GM23338 (cell line): ENCODE results near the gene CDKAL1. TPM values are rescaled to one million over a fixed set of nuclear protein-coding genes. Genes with fewer than 3 reads are reported as not detected.

Experiments used
- ATAC-seq: fragments of 200-7000 bp; cut with Tn5 transposase; 3 replicates; pipeline ENCODE4 v1.9.1; 2020
- DNase-seq: peaks from one replicate; pipeline ENCODE4 v3.0.0-alpha.2; 2015; ENCODE audit warnings: low spot score
- H2AFZ ChIP-seq: fragments of 200-600 bp; sonication (generic); 2 replicates; pipeline ENCODE4 v1.8.0; 2016; ENCODE audit warnings: antibody characterized with exemption, mild to moderate bottlenecking, moderate library complexity
- H3F3A ChIP-seq: fragments of 200-600 bp; sonication (generic); replicated peaks from 2 replicates; pipeline ENCODE4 v1.8.0; 2017; ENCODE audit warnings: antibody characterized with exemption, mixed run types, low read depth
- H3K27ac ChIP-seq: fragments of 200-600 bp; sonication (generic); 2 replicates; pipeline ENCODE4 v1.6.1; 2016; ENCODE audit warnings: low read depth
- H3K27me3 ChIP-seq: fragments of 200-600 bp; sonication (generic); 2 replicates; pipeline ENCODE4 v1.8.0; 2016; ENCODE audit warnings: mild to moderate bottlenecking, mixed run types, moderate library complexity; ENCODE audit not compliant: insufficient read depth
- H3K36me3 ChIP-seq: fragments of 200-600 bp; sonication (generic); 2 replicates; pipeline ENCODE4 v1.8.0; 2016; ENCODE audit warnings: mild to moderate bottlenecking; ENCODE audit not compliant: insufficient read depth
- H3K4me1 ChIP-seq: fragments of 200-600 bp; sonication (generic); 2 replicates; pipeline ENCODE4 v1.8.0; 2016; ENCODE audit warnings: mild to moderate bottlenecking, moderate library complexity; ENCODE audit not compliant: insufficient read depth
- H3K4me2 ChIP-seq: fragments of 200-600 bp; sonication (generic); 2 replicates; pipeline ENCODE4 v1.7.1; 2017; ENCODE audit warnings: mixed run types
- H3K4me3 ChIP-seq: fragments of 200-600 bp; sonication (generic); 2 replicates; pipeline ENCODE4 v1.6.1; 2016; ENCODE audit warnings: mixed run types
- H3K79me2 ChIP-seq: fragments of 200-600 bp; sonication (generic); replicated peaks from 2 replicates; pipeline ENCODE4 v1.8.0; 2017; ENCODE audit warnings: mild to moderate bottlenecking; ENCODE audit not compliant: insufficient read depth
- H3K9me2 ChIP-seq: fragments of 200-600 bp; sonication (generic); 2 replicates; pipeline ENCODE4 v1.8.0; 2017; ENCODE audit not compliant: insufficient read depth
- H4K20me1 ChIP-seq: fragments of 200-600 bp; sonication (generic); replicated peaks from 2 replicates; pipeline ENCODE4 v1.8.0; 2017; ENCODE audit warnings: mild to moderate bottlenecking; ENCODE audit not compliant: insufficient read depth
- H3K27ac Mint-ChIP-seq: 2 replicates; pipeline ENCODE4 v1.8.0; 2020; ENCODE audit warnings: inconsistent platforms, mild to moderate bottlenecking, moderate library complexity, mixed read lengths
- H3K27me3 Mint-ChIP-seq: 3 replicates; pipeline ENCODE4 v1.8.0; 2022; ENCODE audit warnings: low read depth, mild to moderate bottlenecking, moderate library complexity, mixed read lengths, inconsistent platforms; ENCODE audit not compliant: insufficient read depth, poor library complexity
- H3K36me3 Mint-ChIP-seq: 3 replicates; pipeline ENCODE4 v1.8.0; 2021; ENCODE audit warnings: low read depth, mild to moderate bottlenecking, inconsistent platforms, moderate library complexity, mixed read lengths
- H3K4me1 Mint-ChIP-seq: 3 replicates; pipeline ENCODE4 v1.8.0; 2020; ENCODE audit warnings: mild to moderate bottlenecking, inconsistent platforms, mixed read lengths
- H3K4me3 Mint-ChIP-seq: 3 replicates; pipeline ENCODE4 v1.8.0; 2021; ENCODE audit warnings: moderate library complexity, mild to moderate bottlenecking, inconsistent platforms, mixed read lengths
- H3K9me3 Mint-ChIP-seq: 3 replicates; pipeline ENCODE4 v1.8.0; 2020; ENCODE audit warnings: moderate library complexity, mild to moderate bottlenecking, inconsistent platforms, mixed read lengths
- EZH2 ChIP-seq: fragments of 200-600 bp; sonication (generic); IDR thresholded peaks from one replicate; pipeline ENCODE4 v1.8.0; 2017; ENCODE audit warnings: antibody characterized with exemption, mild to moderate bottlenecking, low read depth; ENCODE audit not compliant: unreplicated experiment
- EZH2phosphoT487 ChIP-seq: fragments of 200-600 bp; sonication (generic); IDR thresholded peaks from one replicate; pipeline ENCODE4 v1.8.1; 2018; ENCODE audit warnings: antibody characterized with exemption; ENCODE audit not compliant: unreplicated experiment
- JUNB ChIP-seq: IDR thresholded peaks from one replicate; pipeline ENCODE4 v1.6.1; 2016; ENCODE audit warnings: antibody characterized with exemption; ENCODE audit not compliant: unreplicated experiment
- NANOG ChIP-seq: IDR thresholded peaks from 2 replicates; pipeline ENCODE4 v1.6.1; 2016; ENCODE audit warnings: antibody characterized with exemption, borderline replicate concordance
- POLR2AphosphoS5 ChIP-seq: IDR thresholded peaks from 2 replicates; pipeline ENCODE4 v1.6.1; 2016; ENCODE audit warnings: antibody characterized with exemption, low read depth
- STAT1 ChIP-seq: IDR thresholded peaks from one replicate; pipeline ENCODE4 v1.6.1; 2016; ENCODE audit warnings: antibody characterized with exemption; ENCODE audit not compliant: unreplicated experiment
- ZNF114 ChIP-seq: fragments of 250-450 bp; sonication (Bioruptor Pico); IDR thresholded peaks from 2 replicates; pipeline ENCODE4 v1.5.0; 2020; ENCODE audit warnings: mild to moderate bottlenecking, moderate library complexity
- polyA plus RNA-seq: library from polyadenylated mRNA; unstranded; fragments of >200 nt; fragmentation: Nextera tagmentation; extraction: Ambion mirVana; gene quantifications from 2 replicates; pipeline ENCODE4 v1.2.1, GENCODE V29; 2016
- total RNA-seq: library from RNA; depleted of rRNA; stranded (reverse); fragments of >200 nt; shearing (Covaris generic); gene quantifications from 2 replicates; pipeline ENCODE4 v1.2.3, GENCODE V29; 2014
- TF ChIP-seq, protein P1 (sequence below): IDR thresholded peaks from one replicate; pipeline ENCODE4 v1.6.1; 2018; ENCODE audit warnings: antibody characterized with exemption; ENCODE audit not compliant: unreplicated experiment
- TF ChIP-seq, protein P2 (sequence below): IDR thresholded peaks from 2 replicates; pipeline ENCODE4 v1.6.1; 2016; ENCODE audit warnings: antibody characterized with exemption

Gene CDKAL1
- total and polyA plus RNA-seq, 2 experiments from 2014 or later: 17.8 to 35.0 TPM

DNA sequence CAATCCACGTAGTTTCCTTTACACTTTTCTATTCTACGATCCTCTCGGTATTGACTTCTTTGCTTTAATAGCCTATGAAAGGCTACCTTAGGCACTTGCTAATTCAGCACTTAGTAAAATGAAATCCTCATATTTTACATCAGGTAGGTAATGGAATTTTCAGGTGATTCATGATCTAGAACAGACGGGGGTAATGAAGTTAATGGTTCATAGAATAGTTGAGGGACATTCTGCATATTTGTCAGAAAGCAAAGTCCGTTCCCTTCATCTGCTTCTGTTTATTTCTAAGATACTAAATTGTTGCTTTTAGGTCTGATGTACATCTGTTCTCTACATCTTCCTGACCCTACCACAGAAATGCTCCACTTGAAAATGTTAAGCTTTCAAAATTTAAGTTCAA, 431.7 kb downstream of the CDKAL1 start (continued):
- TF ChIP-seq JUNB (no peak), POLR2AphosphoS5 (no peak), STAT1 (no peak)

DNA sequence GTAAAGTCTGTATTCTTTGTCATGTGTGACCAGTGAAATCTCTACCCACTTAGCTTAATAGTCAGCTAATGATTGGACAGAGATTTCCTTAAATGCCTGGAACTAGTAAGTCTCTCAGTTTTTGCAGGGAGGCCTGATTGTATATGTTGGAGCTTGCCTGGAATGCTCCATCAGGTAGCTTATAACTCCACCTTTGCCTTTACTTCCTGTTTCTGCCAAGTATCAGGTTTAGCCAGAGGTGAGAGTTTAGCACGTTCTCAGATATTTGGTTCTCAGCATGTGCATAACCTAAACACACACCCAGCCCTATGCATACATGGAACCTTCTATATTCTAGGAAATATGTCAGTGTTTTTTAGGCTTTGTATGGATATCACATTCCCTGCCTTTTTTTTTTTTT, 435.3 kb downstream of the CDKAL1 start:
- no peaks in the 10 kb centered on the region for H3K79me2 ChIP-seq
- peaks cover 4% of the 10 kb centered on the region; the same call in 1 of the 2 replicates for H3K9me2 ChIP-seq
- DNase-seq: no peak
- peaks cover 7% of the 10 kb centered on the region; the same call in 1 of the 2 replicates for H3K36me3 ChIP-seq
- Mint-ChIP-seq H3K4me3 (no peak overlapping the region), H3K4me1 (peaks cover 6% of the 10 kb centered on the region; the same call in 2 of the 3 replicates), H3K36me3 (peaks cover 18% of the 10 kb centered on the region), H3K27me3 (peaks cover 2% of the 10 kb centered on the region), H3K9me3 (peaks cover 18% of the 10 kb centered on the region), H3K27ac (no peak overlapping the region)
- no peaks in the 10 kb centered on the region for H3F3A ChIP-seq
- H3K27me3 ChIP-seq: no peaks in the 10 kb centered on the region
- no peak overlapping the region for H2AFZ ChIP-seq
- no peaks in the 10 kb centered on the region; the same call in 1 of the 2 replicates for H3K4me1 ChIP-seq
- H3K4me2 ChIP-seq: no peak overlapping the region
- ATAC-seq: no peak
- H3K4me3 ChIP-seq: no peak overlapping the region
- TF ChIP-seq EZH2phosphoT487: no peak
- no peak for TF ChIP-seq STAT1
- TF ChIP-seq NANOG: no peak
- TF ChIP-seq, protein P1, sequence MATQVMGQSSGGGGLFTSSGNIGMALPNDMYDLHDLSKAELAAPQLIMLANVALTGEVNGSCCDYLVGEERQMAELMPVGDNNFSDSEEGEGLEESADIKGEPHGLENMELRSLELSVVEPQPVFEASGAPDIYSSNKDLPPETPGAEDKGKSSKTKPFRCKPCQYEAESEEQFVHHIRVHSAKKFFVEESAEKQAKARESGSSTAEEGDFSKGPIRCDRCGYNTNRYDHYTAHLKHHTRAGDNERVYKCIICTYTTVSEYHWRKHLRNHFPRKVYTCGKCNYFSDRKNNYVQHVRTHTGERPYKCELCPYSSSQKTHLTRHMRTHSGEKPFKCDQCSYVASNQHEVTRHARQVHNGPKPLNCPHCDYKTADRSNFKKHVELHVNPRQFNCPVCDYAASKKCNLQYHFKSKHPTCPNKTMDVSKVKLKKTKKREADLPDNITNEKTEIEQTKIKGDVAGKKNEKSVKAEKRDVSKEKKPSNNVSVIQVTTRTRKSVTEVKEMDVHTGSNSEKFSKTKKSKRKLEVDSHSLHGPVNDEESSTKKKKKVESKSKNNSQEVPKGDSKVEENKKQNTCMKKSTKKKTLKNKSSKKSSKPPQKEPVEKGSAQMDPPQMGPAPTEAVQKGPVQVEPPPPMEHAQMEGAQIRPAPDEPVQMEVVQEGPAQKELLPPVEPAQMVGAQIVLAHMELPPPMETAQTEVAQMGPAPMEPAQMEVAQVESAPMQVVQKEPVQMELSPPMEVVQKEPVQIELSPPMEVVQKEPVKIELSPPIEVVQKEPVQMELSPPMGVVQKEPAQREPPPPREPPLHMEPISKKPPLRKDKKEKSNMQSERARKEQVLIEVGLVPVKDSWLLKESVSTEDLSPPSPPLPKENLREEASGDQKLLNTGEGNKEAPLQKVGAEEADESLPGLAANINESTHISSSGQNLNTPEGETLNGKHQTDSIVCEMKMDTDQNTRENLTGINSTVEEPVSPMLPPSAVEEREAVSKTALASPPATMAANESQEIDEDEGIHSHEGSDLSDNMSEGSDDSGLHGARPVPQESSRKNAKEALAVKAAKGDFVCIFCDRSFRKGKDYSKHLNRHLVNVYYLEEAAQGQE: no peak
- H3K27ac ChIP-seq: no peak overlapping the region
- H4K20me1 ChIP-seq: no peaks in the 10 kb centered on the region

DNA sequence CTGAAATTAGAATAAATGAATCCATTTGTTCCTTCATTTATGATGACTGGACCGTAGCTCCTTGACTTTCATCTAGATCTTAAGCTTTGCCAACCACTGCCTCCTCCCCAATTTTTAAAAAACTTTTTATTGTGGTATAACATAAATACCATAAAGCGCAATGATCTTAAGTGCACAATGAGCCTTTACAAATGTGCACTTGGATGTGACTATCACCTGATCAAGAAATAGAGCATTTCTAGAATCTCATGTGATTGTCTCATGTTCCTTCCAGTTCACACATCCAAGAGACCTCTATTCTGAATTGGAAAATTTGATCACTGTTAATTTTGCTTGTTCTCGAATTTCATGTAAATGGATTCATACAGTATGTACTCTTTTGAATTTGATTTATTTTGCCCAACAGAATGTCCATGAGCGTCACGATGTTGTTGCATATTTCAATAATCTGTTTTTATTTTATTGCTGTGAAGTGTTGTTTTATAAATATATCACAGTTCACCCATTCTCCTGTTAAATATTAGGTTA, 442.2 kb downstream of the CDKAL1 start:
- H3K4me1 ChIP-seq: no peaks in the 10 kb centered on the region
- H3K27ac Mint-ChIP-seq: no peak overlapping the region
- H3F3A ChIP-seq: no peaks in the 10 kb centered on the region
- no peak overlapping the region for H3K4me2 ChIP-seq
- no peaks in the 10 kb centered on the region for H3K9me3 Mint-ChIP-seq
- H3K27me3 ChIP-seq: no peaks in the 10 kb centered on the region
- no peaks in the 10 kb centered on the region for H3K36me3 ChIP-seq
- no peaks in the 10 kb centered on the region for H3K79me2 ChIP-seq
- DNase-seq (no peak), ATAC-seq (no peak)
- no peaks in the 10 kb centered on the region for H3K4me1 Mint-ChIP-seq
- no peaks in the 10 kb centered on the region for H3K27me3 Mint-ChIP-seq
- no peak overlapping the region for H3K4me3 Mint-ChIP-seq
- H3K4me3 ChIP-seq: no peak overlapping the region
- TF ChIP-seq POLR2AphosphoS5 (no peak), EZH2 (no peak), ZNF114 (CRISPR knock-in tag) (no peak), NANOG (no peak)
- TF ChIP-seq, protein P2, sequence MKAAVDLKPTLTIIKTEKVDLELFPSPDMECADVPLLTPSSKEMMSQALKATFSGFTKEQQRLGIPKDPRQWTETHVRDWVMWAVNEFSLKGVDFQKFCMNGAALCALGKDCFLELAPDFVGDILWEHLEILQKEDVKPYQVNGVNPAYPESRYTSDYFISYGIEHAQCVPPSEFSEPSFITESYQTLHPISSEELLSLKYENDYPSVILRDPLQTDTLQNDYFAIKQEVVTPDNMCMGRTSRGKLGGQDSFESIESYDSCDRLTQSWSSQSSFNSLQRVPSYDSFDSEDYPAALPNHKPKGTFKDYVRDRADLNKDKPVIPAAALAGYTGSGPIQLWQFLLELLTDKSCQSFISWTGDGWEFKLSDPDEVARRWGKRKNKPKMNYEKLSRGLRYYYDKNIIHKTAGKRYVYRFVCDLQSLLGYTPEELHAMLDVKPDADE: no peak
- H3K36me3 Mint-ChIP-seq: no peaks in the 10 kb centered on the region
- H2AFZ ChIP-seq: no peak overlapping the region
- H4K20me1 ChIP-seq: no peaks in the 10 kb centered on the region
- no peak overlapping the region for H3K27ac ChIP-seq
- no peaks in the 10 kb centered on the region for H3K9me2 ChIP-seq
